T-helper 22 cell (primary cell): ENCODE measurements around the gene NEU4.
"Not testable (repeated sequence)": the region's sequence is repeated elsewhere in the genome, so short reads cannot be mapped to it uniquely, and the experiment has no call there.

Experiments used
- DNase-seq: peaks from one replicate; pipeline ENCODE4 v3.0.0-alpha.2; 2020; ENCODE audit warnings: low read depth

NEU4 gene

DNA sequence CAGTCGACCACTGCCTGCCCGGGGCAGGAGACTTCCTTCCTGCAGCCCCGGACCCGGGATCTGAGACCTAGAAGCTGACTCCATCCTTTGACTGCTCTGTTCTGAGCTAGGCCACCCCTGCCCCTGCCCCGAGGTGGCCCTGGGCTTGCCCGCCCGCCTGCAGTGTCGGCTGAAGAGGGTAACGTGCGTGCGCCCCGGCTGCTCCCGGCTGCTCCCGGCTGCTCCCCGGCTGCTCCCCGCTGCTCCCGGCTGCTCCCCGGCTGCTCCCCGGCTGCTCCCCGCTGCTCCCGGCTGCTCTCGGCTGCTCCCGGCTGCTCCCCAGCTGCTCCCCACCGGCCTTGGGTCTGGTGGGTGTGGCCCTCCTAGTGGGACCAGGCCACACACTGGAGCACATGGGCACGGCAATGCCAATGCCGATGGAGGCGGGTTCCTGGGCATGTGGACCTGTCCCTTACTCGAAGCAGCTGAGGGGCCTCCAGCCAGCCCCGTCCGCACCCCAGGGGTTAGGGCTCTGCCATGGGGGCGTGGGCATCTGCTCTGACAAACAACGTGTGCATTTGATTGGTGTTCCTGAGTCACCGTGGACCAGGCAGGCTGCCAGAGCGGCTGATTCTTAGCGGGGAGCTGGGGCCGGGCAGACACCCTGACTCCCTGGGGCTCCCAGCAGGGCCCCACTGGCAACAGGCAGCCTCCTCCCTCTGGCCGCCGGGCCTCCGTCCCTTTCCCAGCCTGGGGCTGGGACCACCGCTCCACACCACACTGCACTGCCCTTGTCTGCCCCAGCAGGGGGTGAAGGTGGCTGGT lies 34.4 kb upstream of the NEU4 start:
- DNase-seq = no peak

DNA sequence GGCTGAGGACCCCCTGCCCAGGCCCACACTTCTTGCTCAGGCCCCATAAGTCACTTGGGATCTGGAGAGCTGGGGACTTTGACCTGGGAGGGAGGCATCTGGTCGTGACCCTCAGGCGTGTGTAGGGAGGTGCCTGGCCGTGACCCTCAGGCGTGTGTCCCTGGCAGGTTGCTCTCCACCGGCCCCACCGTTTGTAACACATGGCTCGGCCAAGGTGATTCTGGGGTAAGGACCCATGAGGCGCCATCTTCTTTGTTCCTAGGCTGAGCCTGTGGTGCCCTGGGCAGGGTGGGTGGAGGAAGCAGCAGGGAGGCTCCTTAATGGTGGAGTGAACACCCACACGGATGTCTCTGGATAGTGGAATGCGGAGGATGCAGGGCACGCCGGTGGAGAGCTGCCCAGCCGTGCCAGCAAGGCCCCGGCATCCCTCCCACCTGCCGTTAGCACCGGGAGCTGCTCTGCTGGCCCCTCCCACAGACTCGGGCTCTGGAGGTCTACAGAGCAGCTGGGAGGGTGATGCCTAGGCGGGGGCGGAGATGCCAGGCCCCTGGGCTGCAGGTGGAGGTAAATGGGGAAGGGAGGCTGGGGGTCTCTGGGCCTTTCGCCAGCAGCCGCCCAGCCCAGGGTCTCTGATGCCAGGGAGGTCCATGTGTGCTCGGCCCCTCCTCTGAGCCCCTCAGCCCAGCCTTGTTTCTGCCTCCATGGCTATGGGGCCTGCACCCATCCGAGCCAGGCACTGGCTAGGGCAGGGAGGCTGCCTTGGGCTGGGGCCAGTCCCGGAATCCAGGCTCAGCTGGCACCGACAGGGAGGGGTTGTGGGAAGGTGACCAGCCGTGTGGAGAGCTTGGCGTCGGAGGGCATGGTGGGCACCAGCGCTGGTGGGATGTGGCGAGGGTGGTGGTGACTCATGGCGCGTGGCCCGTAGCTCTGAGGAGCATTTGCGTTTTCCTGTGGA lies 33.5 kb upstream of the NEU4 start:
- DNase-seq = no peak

DNA sequence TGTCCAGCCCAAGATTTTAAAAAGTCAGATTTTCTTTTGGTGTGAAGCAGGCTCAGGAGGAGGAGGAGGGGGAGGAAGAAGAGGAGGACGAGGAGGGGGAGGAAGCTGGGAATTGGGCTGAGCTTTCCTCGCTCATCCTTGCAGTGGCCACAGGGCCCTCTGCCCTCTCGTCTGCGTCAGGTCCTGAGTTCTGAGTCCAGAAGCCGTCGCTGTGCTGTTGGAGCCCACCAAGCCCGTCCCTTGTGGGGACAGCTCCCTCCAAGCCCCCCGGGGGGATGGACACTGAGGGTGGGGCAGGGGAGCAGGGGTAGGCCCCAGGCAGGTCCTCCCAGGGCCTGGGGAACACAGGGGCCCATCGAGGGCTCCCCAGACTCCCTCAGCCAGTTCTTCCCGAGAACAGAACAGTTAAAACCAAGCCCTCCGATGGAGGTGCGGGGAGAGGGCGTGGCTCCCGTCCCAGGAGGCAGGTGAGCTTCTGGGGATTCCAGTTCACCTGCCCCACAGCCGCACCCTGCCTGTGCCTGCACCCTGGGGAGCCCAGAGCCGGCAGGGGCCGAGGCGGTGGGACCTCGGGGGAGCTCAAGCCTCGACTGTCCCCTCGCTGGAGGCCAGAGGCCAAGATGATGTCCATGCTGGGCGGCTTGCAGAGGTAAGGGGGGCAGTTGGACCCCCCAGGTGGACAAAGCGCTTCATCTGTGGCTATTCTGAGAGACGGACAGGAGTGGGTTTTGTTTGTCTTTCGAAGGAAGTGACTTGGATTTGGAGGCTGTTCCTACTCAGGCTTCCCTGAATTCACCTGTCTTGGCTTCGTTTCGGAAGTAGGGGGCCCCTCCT lies 32.4 kb upstream of the NEU4 start, which contains the start of gene GAL3ST2:
TSS of gene GAL3ST2 (plus strand) at position 487 of the 834 bp plus-strand sequence. CDS start at position 621, 134 bp downstream.
- DNase-seq = no peak

DNA sequence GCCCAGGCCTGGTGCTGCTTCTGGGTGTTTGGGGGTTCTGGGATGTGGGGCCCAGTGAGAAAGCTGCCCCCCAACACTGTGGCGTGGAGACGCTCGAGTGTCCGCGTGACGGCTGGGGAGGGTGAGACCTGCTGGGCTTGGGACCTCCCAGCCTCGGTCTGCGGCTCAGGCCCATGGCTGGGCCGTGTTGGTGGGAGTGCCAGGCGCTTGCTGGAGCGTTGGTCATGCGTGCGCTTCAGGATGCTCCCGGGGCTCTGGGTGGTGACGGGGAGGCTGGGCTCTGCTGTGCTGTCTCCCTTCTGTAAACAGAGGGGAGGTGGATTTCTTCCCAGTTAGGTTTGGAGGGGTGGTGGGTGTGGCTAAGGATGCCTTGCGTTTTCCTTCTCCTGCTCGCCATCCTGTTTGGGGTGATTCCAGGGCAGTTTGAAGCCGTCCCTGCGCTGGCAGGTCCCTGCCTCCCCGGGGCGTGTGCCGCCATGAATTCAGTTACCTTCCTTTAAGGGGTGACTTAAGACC lies 31.8 kb upstream of the NEU4 start:
- no peak for DNase-seq

DNA sequence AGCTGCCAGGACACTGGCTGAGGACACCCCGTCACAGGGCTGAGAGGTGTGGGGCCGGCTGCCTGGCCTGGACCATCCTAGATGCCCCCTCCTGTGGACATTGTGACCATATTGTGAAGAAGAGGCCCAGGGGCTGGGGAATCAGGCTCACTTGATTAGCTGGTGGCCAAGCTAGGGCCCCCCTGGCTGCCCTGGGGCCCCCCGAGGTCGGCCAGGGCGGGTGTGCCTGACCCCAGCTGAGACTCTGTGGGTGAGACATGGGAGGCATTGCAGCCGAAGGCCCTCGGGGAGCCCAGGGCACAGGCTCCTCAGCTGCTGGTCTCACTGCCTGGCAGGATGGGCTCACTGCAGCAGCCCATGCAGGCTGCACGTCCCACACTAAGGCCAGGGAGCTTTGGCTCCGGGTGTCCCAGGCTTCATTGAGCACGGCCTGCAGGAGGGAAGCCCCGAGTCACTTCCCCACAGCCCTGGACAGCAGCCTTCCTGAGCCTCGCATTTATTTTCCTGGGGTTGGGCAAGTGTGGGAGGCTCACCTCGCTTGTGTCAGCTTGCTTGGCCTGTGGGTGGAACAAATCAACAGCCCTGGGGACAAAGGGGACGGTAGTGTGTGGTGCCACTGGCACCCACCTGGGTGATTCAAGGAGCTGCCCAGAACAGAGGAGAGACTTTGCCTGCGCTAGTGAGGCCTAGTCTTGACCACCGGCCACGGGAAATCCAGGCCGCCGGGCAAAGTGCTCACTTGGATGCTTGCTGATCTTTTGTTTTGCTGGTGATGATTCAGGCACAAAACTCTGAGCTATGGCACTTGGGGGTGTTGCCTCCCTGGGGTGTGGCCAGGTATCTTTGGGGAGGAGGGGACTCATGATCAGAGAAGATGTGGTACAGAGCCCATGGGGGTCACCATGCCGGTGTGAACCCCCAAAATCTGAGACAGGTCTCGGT lies 31.0 kb upstream of the NEU4 start:
- DNase-seq = no peak

DNA sequence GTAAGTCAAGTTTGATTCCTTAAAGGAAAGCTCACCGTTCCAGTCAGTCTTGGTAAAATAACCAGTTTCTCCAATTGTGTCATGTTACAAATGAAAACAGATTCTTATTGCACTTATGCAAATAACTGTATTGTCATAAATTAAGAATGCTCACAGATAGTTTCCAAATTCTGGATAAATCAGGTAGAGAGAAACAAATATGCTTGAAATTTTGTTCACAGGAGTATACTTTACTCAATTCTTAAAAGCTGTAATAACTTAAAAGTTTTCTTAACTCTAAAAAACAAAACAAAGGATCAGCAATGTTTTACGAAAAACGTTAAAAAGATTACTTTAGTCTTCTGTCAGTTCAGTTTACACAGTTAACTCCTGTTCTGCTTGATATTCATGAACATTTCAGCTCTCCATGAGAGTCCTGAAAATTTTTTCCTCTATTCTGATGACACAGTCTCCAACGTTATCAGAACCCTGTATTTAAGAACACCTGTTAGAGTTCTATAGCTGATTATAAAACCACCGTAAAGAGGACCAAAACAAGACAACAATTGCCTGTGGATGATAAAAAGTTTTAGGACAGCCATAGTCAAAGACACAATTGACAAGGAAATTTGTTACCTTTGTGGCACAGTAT lies 27.9 kb upstream of the NEU4 start:
- no peak for DNase-seq

DNA sequence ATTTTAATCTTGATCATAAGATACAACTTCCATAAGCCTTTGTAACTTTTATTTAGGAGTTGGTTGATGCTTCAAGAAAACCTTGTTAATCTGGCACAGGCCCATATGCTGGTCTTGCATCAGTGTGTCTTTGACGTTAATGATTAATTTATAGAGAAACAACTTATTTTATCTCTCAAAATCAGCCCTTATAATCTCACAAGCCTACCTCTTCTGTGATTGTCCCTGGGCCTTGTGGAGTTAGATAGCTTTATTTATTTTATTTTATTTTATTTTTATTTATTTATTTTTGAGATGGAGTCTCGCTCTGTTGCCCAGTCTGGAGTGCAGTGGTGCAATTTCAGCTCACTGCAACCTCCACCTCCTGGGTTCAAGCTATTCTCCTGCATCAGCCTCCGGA lies 26.9 kb upstream of the NEU4 start:
- DNase-seq = not testable (repeated sequence)

DNA sequence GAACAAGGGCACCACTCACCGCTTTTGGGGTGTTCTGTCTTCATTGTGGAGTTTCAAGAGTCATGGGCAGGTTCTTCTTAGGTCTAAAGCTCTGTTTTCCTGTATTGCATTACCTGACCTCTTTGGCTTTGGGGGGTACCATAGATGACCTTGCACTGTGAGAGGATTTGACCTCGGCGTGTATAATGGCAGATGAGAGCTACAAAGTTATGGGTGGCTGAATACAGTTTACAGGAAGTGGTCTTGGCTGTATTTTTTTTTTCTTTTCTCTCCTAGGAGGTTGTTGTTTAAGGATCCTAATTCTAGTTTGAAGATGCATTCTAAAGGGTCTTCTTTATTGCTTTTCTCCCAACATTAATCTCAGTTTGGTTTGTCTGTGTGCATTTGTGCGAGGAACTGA lies 20.9 kb upstream of the NEU4 start:
- DNase-seq = no peak

DNA sequence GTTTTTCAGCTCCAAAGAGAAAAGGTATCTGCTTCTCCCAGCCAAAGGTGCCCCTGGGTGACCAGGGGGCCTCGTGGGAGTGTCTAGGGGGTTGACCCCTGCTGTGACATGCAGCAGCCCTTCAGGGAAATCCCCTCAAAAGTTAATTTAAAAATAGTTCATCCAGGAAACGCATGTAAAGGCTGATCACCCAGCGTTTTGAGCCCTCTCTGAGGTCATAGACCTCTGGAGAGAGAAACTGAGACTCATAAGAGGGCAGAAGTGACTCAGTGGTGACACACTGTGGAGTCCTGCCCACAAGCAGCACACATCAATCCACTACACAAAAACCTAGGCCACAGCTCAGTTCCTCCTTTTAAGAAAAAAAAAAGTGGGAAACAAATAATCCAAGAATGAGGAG lies 20.4 kb upstream of the NEU4 start:
- no peak for DNase-seq

DNA sequence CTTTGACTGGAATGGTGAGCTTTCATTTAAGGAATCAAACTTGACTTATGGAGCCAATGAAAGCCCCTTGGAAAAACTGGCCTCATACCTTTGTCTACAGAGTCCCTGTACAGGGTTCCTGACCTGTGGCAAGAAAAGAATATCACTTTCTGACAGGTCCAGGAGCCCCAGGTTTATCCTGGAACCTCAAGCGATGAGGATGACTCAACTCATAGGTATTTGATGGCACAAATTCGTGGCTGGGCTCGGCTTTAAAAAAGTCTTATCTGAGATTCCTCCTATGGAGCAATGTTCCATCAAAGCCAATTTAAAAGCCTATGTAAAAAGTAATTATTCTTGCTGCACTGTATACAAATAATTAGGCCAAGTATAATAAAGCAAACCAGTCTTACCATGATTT lies 17.6 kb upstream of the NEU4 start:
- DNase-seq = not testable (repeated sequence)

DNA sequence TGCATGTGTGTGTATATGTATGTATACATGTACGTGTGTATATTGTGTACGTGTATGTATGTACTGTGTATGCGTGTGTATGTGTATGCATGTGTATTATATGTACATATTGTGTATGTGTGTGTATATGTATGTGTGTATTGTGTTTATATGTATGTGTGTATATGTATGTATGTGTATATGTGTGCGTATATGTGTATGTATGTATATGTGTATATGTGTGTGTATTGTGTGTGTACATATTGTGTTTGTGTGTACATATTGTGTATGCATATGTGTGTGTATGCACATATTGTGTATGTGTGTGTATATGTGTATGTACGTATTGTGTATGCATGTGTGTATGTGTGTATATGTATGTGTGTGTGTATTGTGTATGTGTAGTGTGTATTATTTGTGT lies 15.6 kb upstream of the NEU4 start:
- no peak for DNase-seq

DNA sequence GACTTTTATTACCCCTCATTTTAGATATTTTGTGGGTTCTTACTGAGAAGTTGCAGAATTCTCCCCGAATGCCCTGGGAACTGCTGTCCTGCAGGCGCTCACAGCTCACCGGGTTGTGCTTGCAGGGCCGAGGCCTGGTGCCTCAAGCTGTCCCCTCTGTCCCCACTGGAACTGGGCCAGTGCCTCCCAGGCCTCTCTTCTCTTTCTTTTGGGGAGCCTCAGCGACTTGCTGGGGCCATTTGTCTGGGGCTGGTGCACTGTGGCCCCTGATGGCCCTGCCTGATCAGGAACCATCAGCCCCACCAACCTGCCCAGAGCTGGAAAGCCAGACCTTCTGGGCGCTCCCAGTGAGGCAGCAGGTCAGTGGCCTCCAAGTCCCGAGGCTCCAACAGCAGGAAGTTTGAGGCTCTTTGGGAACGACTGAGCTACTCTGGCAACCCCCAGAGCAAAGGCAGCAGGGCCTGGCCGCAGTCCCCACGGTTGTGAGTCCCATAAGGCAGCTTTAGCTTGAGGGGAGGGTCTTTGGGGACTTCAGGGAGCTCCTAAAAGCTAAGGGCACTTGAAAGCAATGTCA lies 14.7 kb upstream of the NEU4 start:
- no peak for DNase-seq

DNA sequence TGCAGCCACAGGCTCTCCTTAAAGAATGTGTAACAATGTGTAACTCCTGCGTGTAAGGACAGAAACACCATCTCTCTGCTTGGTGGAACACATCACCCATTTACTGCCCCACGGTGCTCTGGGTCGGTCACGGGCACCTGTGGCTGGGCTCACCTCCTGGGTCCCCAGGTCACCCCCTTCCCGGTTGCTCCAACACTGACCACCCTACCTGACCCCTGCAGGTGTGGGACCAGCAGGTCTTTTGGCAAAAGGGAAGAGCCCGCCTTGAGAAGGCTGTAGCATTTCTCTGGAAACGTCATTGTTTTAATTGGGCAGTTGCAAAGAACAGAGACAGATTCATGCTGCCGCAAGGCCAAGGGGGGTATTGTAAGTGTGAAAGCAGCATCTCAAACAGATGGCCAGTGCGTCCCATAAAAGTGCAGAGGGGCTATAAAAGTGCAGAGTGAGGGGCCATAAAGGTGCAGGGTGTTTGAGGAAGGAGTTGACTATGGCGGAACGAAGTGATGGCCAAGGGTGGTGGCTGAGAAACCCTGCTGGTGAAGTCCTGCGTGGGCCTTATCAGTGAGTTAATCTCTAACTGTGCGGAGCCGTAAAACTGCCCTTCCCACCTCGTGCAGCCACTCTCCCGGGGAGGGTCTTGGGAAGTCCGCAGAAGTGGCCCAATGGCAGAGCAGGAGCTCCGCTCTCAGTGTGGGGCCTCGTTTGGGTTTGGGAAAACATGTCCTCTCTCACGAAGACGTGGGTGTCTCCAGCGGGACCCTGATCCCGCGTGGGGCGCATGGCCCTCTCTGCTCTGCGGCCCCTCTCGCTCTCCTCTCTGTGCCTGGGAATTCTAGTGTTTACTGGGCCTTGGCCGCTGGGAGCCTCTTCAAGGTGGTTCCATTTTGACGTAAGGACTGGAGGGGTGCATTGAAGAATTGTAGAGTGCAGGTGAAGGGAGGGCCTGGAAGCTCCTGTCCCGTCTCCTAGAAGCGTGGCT lies 13.7 kb upstream of the NEU4 start:
- DNase-seq = no peak

DNA sequence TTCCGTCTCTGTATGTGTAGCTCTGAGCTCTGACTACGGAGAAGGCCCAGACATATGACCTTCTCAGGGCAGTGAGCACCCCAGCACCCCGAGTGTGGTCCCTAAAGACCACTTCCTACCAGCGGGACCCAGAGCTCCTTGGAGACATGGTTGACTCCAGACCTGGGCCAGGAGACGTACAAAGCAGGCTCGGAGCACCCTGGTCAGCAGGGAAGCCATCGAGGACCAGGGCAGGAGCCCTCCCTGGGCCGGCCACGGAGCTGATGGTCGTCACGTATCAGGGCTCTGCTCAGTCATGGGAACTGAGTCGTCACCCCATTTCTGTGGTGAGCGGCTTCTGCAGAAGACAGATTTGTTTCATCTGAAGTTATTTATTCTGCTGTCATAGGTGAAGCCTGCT lies 12.8 kb upstream of the NEU4 start:
- no peak for DNase-seq

DNA sequence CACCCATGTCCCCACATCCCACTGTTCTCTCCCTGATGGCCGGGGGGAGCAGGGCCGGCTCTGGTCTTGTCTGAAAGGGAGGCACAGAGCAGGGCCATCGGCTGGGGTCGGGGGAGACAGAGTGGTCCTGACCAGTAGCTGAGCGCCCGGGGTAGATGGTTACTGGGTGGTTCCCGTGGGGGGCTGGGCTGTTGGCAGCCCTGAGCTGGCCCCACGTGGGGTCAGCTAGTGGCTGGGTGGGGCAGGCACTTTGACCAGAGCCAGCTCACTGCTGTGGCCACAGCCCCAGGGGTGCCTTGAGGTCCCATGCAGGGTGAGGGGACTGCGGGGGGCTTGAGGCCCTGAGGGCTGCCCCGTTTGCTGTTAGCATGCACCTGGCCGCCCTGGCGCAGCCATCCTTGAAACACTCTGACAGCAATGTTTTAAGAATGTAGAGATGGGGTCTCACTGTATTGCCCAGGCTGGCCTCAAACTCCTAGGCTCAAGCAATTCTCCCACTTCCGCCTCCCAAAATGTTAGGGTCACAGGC lies 12.3 kb upstream of the NEU4 start:
- no peak for DNase-seq

DNA sequence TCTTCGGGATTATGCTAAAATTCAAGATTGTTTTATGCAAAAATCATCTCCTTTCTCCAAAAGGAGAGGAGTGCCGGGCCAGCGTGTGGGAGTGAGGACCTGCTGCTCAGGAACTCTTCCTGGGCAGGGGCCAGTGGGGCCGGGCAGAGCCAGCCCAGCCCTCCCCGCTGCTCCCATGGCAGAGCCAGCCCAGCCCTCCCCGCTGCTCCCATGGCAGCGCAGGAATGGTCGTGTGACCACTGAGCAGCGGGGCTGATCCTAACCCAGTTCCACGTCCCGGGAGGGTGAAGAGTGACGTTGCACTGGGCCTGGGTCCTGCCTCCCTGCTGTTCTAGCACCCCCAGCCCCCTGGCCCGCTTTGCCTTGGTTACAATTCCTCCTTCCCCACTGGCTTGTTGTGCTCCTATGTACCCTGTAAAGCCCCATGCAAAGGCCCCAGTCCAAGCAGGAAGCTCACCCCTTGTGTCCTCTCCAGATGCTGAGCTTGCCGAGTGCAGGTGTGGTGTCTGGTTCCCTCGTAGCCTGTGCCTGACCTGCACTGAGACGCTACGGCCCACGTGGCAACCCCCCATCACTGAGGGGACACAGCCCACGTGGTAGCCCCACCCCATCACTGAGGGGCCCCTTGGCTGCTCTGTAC lies 11.4 kb upstream of the NEU4 start:
- DNase-seq = no peak

DNA sequence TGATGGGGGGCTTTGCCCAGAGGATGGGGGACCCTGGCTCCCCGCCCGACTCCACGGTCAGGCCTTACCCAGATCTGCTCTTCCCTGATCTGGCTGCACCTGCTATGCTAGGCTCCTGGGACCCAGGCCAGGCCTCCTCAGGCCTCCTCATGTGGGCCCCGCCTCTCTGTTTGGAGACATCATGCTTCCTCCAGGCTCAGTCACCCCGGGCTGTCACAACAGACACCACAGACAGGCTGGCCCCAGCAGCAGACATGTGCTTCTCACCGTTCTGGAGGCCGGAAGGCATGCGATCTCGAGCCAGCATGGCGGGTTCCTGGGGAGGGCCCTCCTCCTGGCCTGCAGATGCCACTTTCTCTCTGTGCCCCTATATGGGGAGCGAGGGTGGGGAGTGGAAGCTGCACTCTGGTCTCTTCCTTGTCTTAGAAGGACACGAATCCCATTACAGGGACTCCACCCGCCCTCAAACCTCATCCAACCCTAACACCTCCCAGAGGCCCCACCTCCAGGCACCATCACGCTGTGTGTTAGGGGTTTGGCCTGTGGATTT lies 10.8 kb upstream of the NEU4 start:
- no peak for DNase-seq
